HG02759 (cell line): Measurements from ENCODE around the gene TMEM132E.

Experiments used
- ATAC-seq: cut with Tn5 transposase; IDR thresholded peaks from one replicate; pipeline ENCODE4 v1.9.1; 2021; ENCODE audit warnings: mild to moderate bottlenecking, moderate library complexity; ENCODE audit not compliant: unreplicated experiment

TMEM132E gene

DNA sequence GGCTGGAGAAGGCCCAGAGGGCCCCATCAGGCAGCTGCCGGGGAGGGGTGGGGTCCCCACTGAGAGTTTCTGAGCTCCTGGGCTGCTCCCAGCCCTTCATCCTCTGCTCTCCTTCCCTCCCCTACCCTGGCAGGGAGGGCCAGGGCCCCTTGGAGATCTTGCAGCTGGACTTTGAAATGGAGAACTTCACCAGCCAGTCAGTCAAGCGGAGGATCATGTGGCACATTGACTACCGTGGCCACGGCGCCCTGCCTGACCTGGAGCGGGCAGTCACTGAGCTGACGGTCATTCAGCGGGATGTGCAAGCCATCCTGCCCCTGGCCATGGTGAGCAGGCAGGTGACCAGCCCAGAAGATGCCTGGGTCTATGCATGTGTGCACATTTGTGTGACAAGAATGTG, 49.5 kb downstream of the TMEM132E start:
- ATAC-seq, result no peak

DNA sequence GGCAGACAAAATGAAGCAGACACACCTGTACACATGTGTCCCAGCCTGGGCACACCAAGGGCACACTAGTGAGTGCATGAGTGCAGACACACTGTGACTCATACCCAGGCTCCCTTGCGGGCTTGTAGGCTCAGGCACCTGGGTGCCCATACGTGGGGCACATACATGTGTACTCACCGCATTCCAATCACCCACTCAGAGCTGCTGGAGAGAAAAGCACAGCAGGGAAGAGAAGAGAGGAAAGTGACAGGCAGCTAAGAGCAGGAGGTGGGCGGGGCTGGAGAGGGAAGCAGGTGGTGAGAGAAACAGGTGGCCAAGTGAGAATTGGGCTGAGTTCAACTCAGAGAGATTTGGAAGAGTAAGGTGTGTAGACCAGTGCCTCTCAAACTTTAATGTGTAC, 54.0 kb downstream of the TMEM132E start:
- ATAC-seq, result no peak

DNA sequence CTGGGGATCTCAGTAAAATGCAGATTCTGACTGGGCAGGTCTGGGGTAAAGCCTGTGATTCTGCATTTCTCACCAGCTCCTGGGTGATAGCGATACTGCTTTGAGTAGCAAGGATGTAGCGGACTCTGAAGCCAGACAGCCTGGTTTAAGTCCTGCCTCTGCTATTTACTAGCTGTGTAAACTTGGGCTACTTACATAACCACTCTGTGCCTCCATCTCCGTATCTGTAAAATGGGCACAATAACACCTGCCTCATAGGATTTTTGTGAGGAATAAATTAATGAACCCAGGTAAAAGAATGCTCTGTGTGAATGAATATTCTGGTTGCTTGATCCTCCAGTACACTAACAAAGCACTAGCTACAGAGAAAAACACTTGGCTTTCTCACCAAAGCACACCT, 54.4 kb downstream of the TMEM132E start:
- no peak for ATAC-seq

DNA sequence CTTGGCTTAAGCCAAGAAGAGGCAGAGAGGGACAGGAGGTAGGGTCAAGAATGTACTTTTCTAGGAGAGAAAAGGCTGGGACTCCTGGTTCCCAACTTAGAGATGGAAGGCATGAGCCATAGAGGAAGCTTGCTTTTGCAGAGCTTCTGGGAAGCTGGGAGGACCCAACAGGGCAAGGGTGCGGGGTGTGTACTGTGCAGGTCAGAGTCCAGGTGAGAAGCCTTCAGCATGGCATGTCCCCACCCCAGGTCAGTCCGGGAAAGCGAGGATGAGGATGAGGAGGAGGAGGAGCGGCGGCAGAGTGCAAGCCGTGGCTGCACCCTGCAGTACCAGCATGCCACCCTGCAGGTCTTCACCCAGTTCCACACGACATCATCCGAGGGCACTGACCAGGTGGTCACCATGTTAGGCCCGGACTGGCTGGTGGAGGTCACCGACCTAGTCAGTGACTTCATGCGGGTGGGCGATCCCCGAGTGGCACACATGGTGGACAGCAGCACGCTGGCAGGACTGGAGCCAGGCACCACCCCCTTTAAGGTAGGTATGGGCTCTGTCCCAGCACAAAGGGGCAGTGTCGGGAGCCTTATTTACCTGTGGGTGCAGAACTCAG, 55.3 kb downstream of the TMEM132E start:
- no peak for ATAC-seq

DNA sequence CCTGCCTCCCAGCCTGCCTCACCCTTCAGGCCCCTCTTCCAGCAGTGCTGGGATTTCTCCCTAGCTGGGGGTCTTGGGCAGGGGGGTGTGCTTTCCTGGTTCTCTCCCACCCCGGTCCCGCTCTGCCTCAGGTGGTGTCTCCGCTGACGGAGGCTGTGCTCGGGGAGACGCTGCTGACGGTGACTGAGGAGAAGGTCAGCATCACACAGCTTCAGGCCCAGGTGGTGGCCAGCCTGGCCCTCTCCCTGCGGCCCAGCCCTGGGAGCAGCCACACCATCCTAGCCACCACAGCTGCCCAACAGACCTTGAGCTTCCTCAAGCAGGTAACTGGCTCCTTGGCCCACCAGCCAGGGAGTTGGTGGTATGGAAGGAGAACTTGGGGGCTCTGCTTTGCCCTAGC, 56.5 kb downstream of the TMEM132E start:
- ATAC-seq, result no peak

DNA sequence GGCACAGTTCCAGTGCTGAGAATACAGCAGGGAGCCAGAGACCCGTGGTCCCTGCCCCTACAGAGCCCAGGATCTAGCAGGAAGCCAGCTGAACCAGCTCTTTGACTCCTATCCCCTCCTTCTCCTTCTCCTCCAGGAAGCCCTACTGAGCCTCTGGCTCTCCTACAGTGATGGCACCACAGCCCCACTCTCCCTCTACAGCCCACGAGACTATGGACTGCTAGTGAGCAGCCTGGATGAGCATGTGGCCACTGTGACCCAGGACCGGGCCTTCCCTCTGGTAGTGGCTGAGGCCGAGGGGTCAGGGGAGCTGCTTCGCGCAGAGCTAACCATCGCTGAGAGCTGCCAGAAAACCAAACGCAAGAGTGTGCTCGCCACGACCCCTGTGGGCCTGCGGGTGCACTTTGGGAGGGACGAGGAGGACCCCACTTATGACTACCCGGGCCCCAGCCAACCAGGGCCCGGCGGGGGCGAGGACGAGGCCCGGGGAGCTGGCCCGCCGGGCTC, 57.7 kb downstream of the TMEM132E start:
- ATAC-seq, result no peak

DNA sequence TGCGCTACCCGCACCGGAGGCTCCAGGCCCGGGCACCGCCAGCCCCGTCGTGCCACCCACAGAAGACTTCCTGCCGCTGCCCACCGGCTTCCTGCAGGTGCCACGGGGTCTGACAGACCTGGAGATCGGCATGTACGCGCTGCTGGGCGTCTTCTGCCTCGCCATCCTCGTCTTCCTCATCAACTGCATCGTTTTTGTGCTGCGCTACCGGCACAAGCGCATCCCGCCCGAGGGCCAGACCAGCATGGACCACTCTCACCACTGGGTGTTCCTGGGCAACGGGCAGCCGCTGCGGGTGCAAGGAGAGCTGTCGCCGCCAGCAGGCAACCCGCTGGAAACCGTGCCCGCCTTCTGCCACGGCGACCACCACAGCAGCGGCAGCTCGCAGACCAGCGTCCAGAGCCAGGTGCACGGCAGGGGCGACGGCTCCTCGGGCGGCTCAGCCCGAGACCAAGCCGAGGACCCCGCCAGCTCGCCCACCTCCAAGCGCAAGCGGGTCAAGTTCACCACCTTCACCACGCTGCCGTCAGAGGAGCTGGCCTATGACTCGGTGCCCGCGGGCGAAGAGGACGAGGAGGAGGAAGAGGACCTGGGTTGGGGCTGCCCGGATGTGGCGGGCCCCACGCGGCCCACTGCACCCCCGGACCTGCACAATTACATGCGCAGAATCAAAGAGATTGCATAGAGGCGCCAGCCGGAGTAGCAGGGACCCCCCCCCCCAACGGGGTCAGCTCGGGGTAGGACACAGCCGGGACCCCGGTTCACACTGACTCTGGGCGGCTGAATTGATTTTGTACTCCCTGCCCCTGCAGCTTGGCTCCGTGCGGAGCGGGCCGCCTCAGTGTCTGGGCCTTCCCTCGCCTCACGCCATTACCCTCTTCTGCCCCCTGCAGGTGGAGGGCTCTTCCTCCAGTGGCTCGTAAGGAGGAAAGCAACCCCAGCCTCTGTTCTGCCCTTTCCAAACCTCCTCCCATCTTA, 58.5 kb downstream of the TMEM132E start:
- no peak for ATAC-seq

DNA sequence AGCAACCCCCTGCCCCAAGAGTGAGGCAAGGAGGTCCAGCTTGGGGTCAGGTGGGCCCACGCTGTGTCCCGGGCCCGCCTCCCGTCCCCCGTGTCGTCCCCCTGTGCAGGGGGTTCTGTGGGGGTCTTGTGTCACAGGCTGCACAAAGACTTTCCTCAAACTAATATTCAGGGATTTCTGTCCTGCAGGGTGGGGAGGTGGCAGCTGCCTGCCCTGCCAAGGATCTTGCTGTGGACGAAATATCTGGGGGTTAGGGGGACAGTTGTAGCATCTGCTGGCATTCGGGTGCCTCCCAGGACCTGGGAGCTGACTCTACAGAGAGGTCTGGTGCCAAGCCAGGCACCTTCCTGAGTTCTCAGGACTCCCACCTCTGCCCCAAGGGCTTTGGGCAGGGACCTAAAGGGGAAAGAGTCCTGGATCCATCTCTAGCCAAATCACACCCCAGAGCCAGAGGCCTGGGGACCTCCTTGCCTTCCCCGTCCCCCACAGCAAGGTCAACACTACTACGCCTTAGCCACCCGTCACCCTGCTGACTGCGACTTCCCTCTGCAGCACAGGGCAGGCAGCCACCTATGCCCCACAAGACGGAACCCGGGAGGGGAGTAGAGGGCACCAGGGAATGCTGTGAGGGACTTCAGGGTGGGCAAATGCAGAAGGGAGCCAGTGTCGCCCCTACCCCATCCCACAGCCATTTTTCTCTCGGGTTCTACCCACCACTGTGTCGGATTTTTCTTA, 59.3 kb downstream of the TMEM132E start:
- no peak for ATAC-seq

DNA sequence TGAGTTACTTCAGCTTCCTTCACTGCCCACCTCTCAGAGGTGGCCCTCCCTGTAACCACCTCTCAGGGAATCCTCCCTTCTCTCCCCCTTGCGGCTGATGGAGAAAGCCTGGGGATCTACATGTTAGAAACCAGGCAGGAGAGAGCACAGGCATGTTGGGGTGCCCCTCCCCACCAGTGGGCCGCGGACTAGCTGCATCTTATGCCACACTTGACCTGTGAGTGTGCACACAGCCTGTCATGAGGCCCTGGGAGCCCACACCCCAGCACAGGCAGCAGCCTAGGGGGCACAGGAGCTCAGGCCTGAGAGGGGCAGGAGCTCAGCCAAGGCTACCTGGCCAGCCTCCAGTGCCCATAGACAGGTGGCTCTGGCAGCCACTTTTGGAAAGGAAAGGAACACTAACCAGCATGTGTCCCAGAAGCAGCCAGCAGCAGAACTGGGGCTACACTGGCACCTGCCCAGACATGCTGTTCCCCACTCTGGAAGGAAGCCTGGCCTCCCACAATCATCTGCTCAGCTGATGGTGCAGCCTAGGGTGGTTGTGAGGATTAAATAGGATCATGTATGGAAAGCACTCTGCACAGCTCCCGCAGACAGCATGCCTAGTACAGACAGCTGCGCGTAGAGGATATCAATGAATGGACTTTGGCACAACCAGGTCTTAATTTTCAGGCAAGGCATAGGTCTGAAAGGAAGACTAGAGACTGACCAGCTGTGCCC, 60.5 kb downstream of the TMEM132E start:
- ATAC-seq, result no peak

DNA sequence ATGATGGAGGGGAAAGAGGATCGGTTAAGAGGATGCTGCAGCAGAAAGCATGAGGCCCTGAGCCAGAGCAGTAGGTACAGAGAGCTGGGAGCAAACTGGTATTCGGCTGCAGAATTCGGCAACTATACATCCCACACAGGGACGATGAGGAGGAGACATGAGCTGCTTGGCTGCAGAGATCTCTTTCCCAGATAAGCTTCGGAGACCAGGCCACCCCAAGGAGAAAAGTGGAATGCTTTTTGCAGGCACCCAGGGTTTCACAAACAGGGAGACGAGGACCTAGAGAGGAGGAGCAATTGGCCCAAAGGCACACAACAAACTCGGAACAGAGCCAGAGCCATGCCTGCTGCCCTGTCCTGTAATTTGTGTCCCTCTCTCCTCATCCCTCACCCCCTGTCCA, 62.0 kb downstream of the TMEM132E start:
- no peak for ATAC-seq

DNA sequence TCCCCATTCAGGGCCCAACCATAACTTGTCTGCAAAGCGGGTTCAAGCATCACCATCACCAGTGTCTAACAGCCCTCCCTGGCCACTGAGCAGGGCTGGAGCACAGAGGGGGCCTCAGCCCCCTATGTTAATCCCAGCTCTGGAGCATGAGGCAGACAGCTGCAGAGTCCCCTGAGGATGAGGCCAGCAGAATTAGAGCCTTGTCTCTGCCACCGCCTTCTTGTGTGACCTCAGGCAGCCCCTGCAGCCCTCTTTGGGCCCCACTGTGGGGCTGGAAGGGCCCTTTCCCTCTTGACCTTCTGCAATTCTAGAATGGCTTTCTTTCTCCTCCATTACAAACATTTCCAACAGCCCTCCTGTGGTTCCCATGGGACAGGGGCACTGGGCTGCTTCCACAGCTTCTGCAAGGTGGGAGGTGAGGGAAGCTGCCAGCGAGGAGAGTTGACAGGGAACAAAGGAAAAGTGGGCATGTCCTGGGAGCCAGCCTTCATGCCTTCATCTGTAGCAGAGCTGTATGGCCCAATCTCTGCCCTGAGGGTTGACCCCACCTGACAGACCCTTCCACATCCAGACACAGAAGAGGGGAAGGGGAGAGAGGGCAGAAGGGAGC, 65.7 kb downstream of the TMEM132E start:
- ATAC-seq, result no peak

DNA sequence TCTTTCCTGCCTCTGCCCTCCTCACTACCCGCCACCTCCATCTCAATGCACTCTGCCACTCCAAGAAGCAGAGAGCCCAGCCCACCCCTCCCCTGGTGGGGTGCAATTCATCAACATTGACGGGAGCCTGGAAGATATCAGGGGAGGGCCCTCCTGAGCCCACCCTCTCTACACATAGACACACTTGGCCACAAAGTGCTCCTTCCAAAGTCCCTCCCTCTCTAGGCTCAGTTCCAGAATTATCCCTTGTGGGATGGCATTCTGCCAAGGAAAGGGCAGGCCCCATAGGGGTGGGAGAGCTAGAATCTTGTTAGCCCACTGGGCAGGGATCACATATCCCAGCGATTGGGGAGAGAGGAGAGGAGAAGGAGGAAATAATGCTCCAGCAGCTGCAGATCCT, 66.2 kb downstream of the TMEM132E start:
- ATAC-seq, result no peak

DNA sequence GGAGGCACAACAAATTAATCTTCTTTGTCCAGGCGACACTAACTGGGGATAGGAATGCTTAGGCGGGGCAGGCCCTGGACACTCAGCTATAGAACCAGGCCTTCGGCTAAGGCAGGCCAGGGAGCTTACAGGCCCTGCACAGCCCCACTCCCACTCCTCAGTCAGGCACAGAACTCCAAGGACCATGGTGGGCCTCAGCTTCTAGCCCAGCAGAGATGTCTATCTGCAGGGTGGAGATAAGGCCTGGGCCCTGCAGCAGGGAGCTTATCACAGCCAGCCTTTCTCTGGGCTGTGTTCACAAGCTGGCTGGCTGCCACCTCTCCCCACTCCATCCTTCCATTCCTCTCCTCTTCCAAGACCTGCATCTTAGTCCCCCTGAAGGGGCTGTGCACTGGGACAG, 68.1 kb downstream of the TMEM132E start:
- ATAC-seq, result no peak

DNA sequence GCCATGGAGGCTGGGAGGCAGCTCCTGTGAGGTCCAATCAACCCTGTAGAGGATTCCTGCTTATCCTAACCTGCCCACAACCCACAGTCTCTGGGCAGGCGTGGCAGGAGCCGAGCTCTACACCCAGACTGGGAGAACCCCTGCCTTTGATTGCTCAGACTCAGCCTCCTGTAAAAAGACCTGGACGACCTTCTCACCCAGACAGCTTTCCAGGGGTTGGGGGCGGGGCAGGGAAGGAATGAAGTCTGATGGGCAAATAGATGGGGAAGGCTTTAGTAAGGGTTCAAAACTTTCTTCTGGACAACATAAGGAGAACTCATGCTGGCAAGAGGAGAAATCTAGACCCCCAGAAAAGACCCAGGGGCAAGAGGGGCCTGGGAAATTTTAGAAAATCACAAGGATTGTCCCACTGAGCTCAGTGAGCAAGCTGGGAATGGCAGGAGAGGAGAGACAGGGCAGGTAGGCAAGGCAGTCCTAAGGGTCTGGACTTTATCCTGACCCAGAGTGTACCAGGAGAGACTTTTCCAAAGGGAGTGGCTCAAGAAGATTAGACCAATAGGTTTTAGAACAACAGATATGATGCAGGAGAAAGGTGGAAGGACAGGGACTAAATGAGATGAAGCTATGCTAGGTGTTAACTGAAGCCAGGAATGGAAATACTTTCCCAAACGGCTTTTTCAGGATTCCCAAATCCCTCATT, 70.8 kb downstream of the TMEM132E start:
- no peak for ATAC-seq

DNA sequence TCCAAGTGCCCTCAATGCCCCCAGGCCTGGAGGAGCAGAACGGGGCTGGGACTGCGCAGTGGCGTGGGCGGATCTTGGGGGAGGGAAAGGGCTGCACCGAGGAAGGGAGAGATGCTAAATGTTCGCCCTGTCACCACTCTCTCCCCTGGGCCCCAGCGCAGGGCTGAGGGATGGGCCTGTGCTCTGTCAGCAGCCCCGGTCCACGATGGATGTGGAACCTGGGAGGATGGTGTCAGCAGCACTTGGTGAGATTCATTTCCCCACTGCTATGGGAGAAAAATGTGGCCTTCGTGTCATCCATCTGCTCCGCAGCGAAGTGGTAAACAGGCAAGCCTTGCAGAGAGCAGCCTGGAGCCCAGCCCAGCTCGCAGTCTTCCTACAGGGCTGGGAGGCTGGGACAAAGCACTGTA, 72.0 kb downstream of the TMEM132E start:
- no peak for ATAC-seq

DNA sequence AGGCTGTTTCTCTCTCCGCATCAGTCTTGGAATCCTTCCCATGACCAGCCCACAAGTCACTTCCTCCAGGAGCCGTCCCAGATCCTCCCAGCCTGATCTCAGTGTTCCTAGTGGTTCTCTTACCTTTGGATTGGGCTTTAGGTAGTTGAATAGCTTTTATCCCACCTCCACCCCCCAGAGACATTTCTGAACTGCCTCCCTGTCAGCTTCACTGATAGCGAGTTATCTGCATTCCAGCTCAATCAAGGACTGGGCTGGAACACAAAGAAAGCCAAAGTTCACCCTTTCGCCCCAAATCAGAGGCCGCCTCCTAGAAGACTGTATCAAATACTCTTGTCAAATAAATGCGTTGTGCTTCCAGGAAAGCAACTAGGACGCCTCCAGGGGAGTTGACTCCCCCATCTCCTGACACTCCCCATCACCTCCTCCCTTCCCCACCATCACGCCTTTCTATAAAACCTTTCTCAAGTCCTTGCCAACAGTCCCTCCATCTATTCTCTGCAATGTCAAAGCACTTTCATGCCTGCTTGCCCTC, 72.7 kb downstream of the TMEM132E start:
- ATAC-seq, result no peak

DNA sequence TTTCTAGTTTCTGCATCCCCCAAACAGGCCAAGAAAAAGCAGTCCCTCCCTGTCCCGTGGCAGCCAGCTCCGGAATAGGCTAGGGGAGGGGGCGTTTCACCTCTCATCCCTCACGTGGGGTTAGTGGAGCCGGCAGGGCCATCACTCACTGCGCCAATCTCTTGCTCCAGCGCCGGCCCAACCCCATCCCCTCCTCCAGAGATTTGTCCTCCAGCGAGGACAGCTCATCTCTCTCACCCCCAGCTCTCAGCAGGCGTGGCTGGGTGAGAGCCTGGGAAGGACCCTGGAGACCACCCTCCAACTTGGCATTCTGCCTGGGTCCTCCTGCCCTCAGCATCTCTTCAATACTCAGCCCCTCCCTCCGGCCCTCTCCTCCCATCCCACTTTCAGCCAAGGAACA, 74.1 kb downstream of the TMEM132E start:
- ATAC-seq, result no peak

DNA sequence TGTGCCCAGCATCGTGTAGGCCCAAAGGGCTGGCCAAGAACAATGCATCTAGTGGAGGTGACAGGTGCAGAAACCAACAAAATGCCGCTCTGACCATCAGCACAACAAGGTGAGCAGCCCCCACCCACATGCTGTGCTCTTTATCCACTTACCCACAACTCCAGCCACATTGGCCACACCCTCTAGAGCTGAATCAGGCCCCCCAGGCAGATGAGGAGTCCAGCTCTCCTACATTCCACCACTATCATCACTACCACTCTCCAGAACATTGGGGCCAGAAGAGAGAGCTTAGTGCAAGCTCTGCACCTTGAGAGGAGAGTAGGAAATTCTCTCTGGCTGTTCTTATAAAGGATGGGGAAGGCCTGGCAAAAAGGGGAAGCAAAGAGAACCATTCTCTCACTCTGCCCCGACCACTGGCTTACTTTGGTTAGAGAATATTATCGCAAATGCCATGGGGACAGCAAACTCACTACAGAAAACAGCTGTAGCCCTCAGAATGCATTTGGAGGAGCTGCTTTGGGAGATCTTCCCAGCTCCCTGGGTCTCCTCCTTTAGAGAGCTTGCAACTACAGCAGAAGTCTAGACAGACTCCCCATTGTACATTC, 75.0 kb downstream of the TMEM132E start:
- ATAC-seq, result no peak

DNA sequence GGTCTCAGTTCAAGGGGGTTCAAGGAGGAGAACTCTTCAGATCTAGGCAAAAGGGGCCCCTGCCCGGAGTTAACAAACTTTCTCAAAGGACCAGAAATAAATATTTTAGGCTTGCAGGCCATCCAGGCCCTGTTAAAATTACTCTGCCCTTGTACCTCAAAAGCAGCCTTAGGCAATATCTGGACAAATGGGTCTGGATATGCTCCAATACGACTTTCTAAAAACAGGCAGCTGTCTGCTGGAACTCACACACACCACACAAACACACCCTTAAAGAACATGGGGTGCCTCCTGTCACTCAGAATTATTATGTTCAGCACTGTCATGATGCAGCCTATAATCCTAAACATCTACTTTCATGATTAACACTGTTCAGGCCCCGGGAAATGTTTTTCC, 75.5 kb downstream of the TMEM132E start:
- ATAC-seq, result no peak
